Loucy (cell line): ENCODE data around the gene SIPA1.

ENCODE experiments used
- H2AFZ ChIP-seq: fragments of 200-600 bp; sonication (generic); 2 replicates; pipeline ENCODE4 v1.6.0; 2016; ENCODE audit warnings: antibody characterized with exemption, mild to moderate bottlenecking, low read length, moderate library complexity
- H3F3A ChIP-seq: fragments of 200-600 bp; 2 replicates; pipeline ENCODE4 v1.6.0; 2016; ENCODE audit warnings: antibody characterized with exemption, low read depth, mild to moderate bottlenecking
- H3K27me3 ChIP-seq: fragments of 200-600 bp; sonication (generic); 2 replicates; pipeline ENCODE4 v1.6.1; 2014; ENCODE audit warnings: low read length, mild to moderate bottlenecking; ENCODE audit not compliant: insufficient read depth, poor library complexity, severe bottlenecking
- H3K36me3 ChIP-seq: fragments of 200-600 bp; sonication (generic); 2 replicates; pipeline ENCODE4 v1.6.1; 2016; ENCODE audit warnings: low read length; ENCODE audit not compliant: insufficient read depth
- H3K4me1 ChIP-seq: fragments of 200-600 bp; sonication (generic); 2 replicates; pipeline ENCODE4 v1.5.1; 2014; ENCODE audit warnings: low read length, mild to moderate bottlenecking; ENCODE audit not compliant: insufficient read depth, poor library complexity, severe bottlenecking
- H3K4me2 ChIP-seq: fragments of 200-600 bp; sonication (generic); 2 replicates; pipeline ENCODE4 v1.6.0; 2014; ENCODE audit warnings: antibody characterized with exemption, low read length, low read depth, mild to moderate bottlenecking; ENCODE audit not compliant: poor library complexity, severe bottlenecking
- H3K4me3 ChIP-seq: fragments of 200-600 bp; sonication (generic); 2 replicates; pipeline ENCODE4 v1.5.1; 2014; ENCODE audit warnings: low read length, mild to moderate bottlenecking, mixed read lengths; ENCODE audit not compliant: poor library complexity, severe bottlenecking
- H3K79me2 ChIP-seq: fragments of 200-600 bp; sonication (generic); 2 replicates; pipeline ENCODE4 v1.6.1; 2014; ENCODE audit warnings: low read length; ENCODE audit not compliant: insufficient read depth
- H3K9ac ChIP-seq: fragments of 200-600 bp; sonication (generic); 2 replicates; pipeline ENCODE4 v1.6.0; 2014; ENCODE audit warnings: mild to moderate bottlenecking, low read depth, low read length, moderate library complexity; ENCODE audit not compliant: poor library complexity, severe bottlenecking
- H3K9me2 ChIP-seq: fragments of 200-600 bp; sonication (generic); replicated peaks from 2 replicates; pipeline ENCODE4 v1.6.1; 2016; ENCODE audit warnings: low read depth, low read length, mixed read lengths
- H3K9me3 ChIP-seq: fragments of 200-600 bp; sonication (generic); 2 replicates; pipeline ENCODE4 v1.6.1; 2014; ENCODE audit warnings: mild to moderate bottlenecking, antibody characterized with exemption, low read length, low read depth; ENCODE audit not compliant: insufficient read depth
- H4K20me1 ChIP-seq: fragments of 200-600 bp; sonication (generic); 2 replicates; pipeline ENCODE4 v1.6.0; 2014; ENCODE audit warnings: antibody characterized with exemption, low read length, mild to moderate bottlenecking; ENCODE audit not compliant: insufficient read depth, poor library complexity, severe bottlenecking
- CTCF ChIP-seq: fragments of 200-600 bp; sonication (generic); conservative IDR thresholded peaks from 2 replicates; pipeline ENCODE4 v1.5.1; 2014; ENCODE audit warnings: mild to moderate bottlenecking, antibody characterized with exemption, low read length
- EZH2phosphoT487 ChIP-seq: fragments of 200-600 bp; IDR thresholded peaks from 2 replicates; pipeline ENCODE4 v1.6.1; 2018; ENCODE audit warnings: antibody characterized with exemption, mild to moderate bottlenecking, moderate library complexity, borderline replicate concordance

Gene SIPA1

GRCh38 chr11:65610404-65610803, 27.5 kb upstream of the SIPA1 start:
- no peaks in the 10 kb centered on the region for H3F3A ChIP-seq
- H3K4me3 ChIP-seq: peak overlapping the region; percentile 77
- H3K4me1 ChIP-seq: peaks cover 40% of the 10 kb centered on the region
- H3K4me2 ChIP-seq: peak overlapping the region; percentile 94
- H3K79me2 ChIP-seq: peaks cover 71% of the 10 kb centered on the region
- H4K20me1 ChIP-seq: peaks cover 41% of the 10 kb centered on the region
- H2AFZ ChIP-seq: no peak overlapping the region
- H3K9me3 ChIP-seq: no peaks in the 10 kb centered on the region
- no peaks in the 10 kb centered on the region for H3K9me2 ChIP-seq
- H3K27me3 ChIP-seq: no peaks in the 10 kb centered on the region
- no peak for TF ChIP-seq EZH2phosphoT487
- no peak for TF ChIP-seq CTCF
- peaks cover 18% of the 10 kb centered on the region; the same call in 1 of the 2 replicates for H3K36me3 ChIP-seq
- peak overlapping the region; percentile 99 for H3K9ac ChIP-seq

- peaks cover 46% of the 10 kb centered on the region for H4K20me1 ChIP-seq
- H3K9ac ChIP-seq: peak overlapping the region; percentile 99
- H3K27me3 ChIP-seq: no peaks in the 10 kb centered on the region
- peak overlapping the region; percentile 94 for H3K4me2 ChIP-seq
- peaks cover 10% of the 10 kb centered on the region; the same call in 1 of the 2 replicates for H3K36me3 ChIP-seq
- H3K9me3 ChIP-seq: no peaks in the 10 kb centered on the region
- H3K4me1 ChIP-seq: peaks cover 40% of the 10 kb centered on the region
- H2AFZ ChIP-seq: no peak overlapping the region
- peak overlapping the region; percentile 77 for H3K4me3 ChIP-seq
- TF ChIP-seq CTCF (no peak), EZH2phosphoT487 (no peak)
- H3F3A ChIP-seq: no peaks in the 10 kb centered on the region
- H3K9me2 ChIP-seq: no peaks in the 10 kb centered on the region
- peaks cover 76% of the 10 kb centered on the region for H3K79me2 ChIP-seq
Measured at GRCh38 chr11:65611028-65611757, 26.7 kb upstream of the SIPA1 start.

- Histone ChIP-seq H2AFZ (no peak overlapping the region), H3K79me2 (peaks cover 84% of the 10 kb centered on the region), H3K4me1 (peaks cover 46% of the 10 kb centered on the region), H3K4me2 (peak overlapping the region; percentile 94), H3K9me3 (no peaks in the 10 kb centered on the region), H3K36me3 (peaks cover 10% of the 10 kb centered on the region; the same call in 1 of the 2 replicates), H3K4me3 (peak overlapping the region; percentile 77), H4K20me1 (peaks cover 53% of the 10 kb centered on the region), H3K9ac (peak overlapping the region; percentile 99), H3K9me2 (no peaks in the 10 kb centered on the region), H3F3A (no peaks in the 10 kb centered on the region), H3K27me3 (no peaks in the 10 kb centered on the region)
- no peak for TF ChIP-seq EZH2phosphoT487
- TF ChIP-seq CTCF: no peak
Measured at GRCh38 chr11:65611758-65612603, 25.9 kb upstream of the SIPA1 start.
